GM18511 (cell line): ENCODE results near the gene PPM1D.
A peak's percentile ranks its signal among the peaks of the same experiment; 100 is the strongest.
"Not testable (repeated sequence)": the region's sequence is repeated elsewhere in the genome, so short reads cannot be mapped to it uniquely, and the experiment has no call there.

Experiments used
- ATAC-seq: cut with Tn5 transposase; IDR thresholded peaks from one replicate; pipeline ENCODE4 v1.9.1; 2021; ENCODE audit warnings: mild to moderate bottlenecking, moderate library complexity; ENCODE audit not compliant: unreplicated experiment

The PPM1D gene

DNA sequence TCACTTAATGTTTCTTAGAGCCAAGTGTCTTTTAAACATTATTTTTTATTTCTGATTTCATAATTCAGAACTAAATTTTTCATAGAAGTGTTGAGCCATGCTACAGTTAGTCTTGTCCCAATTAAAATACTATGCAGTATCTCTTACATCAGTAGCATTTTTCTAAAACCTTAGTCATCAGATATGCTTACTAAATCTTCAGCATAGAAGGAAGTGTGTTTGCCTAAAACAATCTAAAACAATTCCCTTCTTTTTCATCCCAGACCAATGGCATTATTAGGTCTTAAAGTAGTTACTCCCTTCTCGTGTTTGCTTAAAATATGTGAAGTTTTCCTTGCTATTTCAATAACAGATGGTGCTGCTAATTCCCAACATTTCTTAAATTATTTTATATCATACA is 64.0 kb downstream of the PPM1D start:
- ATAC-seq: no peak

DNA sequence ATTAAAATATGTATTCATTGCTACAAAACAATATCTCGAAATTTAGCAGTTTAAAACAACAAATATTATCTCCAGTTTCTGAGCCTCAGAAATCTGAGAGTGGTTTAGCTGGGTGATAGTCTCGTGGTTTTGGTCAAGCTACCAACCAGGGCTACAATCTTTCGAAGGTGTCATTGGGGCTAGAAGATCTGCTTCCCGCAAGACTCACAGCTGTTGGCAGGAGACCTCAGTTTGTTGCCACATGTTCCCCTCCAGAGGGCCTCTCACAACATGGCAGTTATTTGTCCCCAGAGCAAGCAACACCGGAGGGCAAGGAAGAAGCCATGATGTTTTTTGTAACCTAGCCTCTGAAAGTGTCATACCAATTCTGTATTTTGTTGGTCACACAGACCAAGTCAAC is 65.6 kb downstream of the PPM1D start:
- no peak for ATAC-seq

DNA sequence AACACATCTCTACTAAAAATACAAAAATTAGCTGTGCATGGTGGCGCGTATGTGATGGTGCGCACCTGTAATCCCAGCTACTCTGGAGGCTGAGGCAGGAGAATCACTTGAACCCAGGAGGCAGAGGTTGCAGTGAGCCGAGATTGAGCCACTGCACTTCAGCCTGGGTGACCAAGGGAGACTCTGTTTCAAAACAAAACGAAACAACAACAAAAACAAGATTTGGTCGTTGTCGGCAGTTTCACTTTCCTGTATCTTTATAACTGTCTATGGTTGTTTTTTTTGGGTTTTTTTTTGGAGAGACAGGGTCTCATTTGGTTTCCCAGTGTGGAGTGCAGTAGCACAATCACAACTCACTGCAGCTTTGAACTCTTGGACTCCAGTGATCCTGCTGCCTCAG is 68.7 kb downstream of the PPM1D start:
- ATAC-seq: not testable (repeated sequence)

DNA sequence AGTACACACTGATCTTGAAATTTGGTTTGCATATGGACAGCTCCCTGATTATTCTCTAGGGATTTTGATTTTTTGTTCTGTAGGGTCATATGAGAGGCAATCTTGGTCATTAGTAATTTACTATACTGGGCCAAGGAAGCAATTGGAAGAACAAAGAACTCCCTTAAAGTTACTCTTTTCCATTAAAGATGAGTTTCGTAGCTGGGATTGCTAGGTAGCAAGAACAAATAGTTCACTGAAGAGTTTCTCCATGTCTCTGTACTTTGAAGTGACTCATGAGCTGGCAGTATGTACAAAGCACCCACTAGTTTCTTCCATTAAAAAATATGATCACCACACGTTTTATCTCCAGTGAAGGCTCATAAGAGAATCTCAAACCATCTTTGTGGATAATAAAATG is 71.5 kb downstream of the PPM1D start:
- ATAC-seq: no peak

- not testable (repeated sequence) for ATAC-seq
Measured at GRCh38 chr17:60674637-60675036, 74.6 kb downstream of the PPM1D start.

GRCh38 chr17:60675997-60676396 is 76.0 kb downstream of the PPM1D start:
- no peak for ATAC-seq

- no peak for ATAC-seq
Measured at GRCh38 chr17:60676758-60677307, 76.8 kb downstream of the PPM1D start.

- ATAC-seq: peak; percentile 96
Measured at GRCh38 chr17:60677308-60678117, 77.5 kb downstream of the PPM1D start, which contains the start of gene BCAS3. Gene BCAS3 (plus strand): TSS chr17:60677851.

DNA sequence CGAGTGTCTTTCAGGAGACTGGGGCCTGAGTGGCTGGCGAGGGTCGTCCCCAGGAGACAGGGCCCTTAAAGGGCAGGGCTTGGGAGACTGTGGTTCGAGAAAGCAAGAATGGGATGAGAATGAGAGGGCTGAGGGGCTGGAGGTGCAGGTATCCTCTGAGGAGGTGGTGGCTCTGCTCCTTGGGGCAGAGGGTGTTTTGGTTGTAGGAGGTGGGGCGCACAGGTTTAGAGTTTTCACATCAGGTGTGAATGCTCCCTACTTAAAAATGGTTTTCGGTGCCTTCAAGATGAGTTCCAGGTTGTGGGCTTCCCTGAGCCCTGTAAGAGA is 78.1 kb downstream of the PPM1D start:
- no peak for ATAC-seq

DNA sequence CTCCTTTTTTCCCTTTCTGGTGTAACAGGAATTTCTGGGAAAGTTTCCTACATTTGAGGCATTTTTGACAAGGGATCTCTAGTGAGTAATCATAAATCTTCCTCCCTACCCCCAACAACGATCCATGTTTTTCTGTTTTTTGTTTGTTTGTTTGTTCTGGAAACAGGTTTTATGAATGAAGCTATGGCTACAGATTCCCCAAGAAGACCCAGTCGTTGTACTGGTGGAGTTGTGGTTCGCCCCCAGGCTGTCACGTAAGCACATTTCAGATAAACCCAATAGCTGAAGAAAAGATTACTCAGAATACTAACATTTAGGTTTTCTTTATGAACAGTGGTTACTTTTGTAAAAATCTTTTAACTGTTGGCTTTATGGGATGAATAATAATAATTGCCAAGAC is 79.3 kb downstream of the PPM1D start:
- ATAC-seq: no peak

GRCh38 chr17:60680754-60681153 is 80.8 kb downstream of the PPM1D start:
- ATAC-seq: no peak

- no peak for ATAC-seq
Measured at GRCh38 chr17:60685437-60685836, 85.4 kb downstream of the PPM1D start.

GRCh38 chr17:60695960-60696359 is 96.0 kb downstream of the PPM1D start:
- ATAC-seq: no peak

- ATAC-seq: no peak
Measured at GRCh38 chr17:60699090-60699489, 99.1 kb downstream of the PPM1D start.

- ATAC-seq: no peak
Measured at GRCh38 chr17:60704170-60704569, 104.2 kb downstream of the PPM1D start.

DNA sequence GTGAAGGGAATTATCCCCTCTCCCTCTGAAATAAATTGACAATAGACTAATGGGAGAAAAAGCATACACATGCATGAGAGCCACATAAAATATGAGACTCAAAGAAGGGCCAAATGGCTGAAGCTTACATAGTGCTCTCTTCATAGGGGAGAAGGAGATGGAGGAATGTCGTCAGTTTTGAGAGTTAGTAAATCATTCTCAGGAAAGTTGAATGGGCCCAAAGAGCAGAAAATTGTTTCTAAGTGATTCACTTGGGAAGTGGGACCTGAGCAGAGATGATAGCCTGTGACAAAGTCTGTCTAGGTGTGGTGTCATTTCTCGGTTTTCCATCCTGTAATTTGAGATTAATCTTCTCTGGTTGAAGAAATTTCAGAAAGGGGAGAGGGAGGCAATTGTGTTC is 112.7 kb downstream of the PPM1D start:
- ATAC-seq: no peak

- ATAC-seq: no peak
Measured at GRCh38 chr17:60713608-60714007, 113.6 kb downstream of the PPM1D start.
